Measurements from ENCODE around the gene VPS13C. TPM values are rescaled to one million over a fixed set of nuclear protein-coding genes. Genes with fewer than 3 reads are reported as not detected.
"Not testable (repeated sequence)": the region's sequence is repeated elsewhere in the genome, so short reads cannot be mapped to it uniquely, and the experiment has no call there.

The VPS13C gene
- total RNA-seq, 8 experiments from 2014 or later: 31.2 to 166 (median 63.2) TPM

DNA sequence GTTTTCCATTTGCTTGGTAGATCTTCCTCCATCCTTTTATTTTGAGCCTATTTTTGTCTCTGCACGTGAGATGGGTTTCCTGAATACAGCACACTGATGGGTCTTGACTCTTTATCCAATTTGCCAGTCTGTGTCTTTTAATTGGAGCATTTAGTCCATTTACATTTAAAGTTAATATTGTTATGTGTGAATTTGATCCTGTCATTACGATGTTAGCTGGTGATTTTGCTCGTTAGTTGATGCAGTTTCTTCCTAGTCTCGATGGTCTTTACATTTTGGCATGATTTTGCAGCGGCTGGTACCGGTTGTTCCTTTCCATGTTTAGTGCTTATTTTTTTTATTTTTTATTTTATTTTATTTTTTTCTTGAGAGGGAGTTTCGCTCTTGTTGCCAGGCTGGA is 54.9 kb downstream of the VPS13C start:
- H3K27ac ChIP-seq; in situ Hi-C loops (cut with MboI; ENCODE audit: low pct_unique_long_range_greater_than_20kb in 2 of 9, low sequenced_read_pairs in 9 of 9, unreplicated experiment in 9 of 9); ATAC-seq (replicated peaks in 6 of 8); H3K4me3 ChIP-seq; H3K4me1 ChIP-seq (replicated peaks in 1 of 2): not testable (repeated sequence)
- WGBS, 10 experiments: 86 to 100% (median 100%) methylated on average over 1 to 3 of the region's 7 CpGs; no CpG with 5 or more reads in 4 of the 10 experiments

DNA sequence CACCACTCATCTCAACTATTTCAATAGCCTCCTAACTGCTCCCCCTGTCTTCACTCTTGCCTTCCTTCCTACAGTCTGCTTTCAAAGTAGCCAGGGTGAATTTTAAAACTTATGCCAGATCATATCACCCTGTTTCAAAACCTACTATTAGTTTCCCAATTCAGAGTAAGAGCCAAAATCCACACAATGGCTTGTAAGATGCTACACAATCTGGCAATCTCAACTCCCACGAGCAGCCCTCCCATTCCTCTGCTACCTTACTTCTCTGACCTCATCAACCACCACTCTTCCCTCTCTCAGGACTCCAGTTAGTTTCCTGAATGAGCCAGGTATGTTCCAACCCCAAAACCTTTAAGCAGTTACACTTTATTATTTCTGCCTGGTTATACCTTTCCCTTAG is 62.5 kb downstream of the VPS13C start:
- Histone ChIP-seq H3K27ac (no peak overlapping the region), H3K4me1 (replicated peaks in 1 of 2) (no peaks in the 10 kb centered on the region), H3K4me3 (no peak overlapping the region)
- ATAC-seq (replicated peaks in 6 of 8): no peak
- WGBS, 10 experiments: 60 to 100% (median 100%) methylated on average over 1 of the region's 1 CpG; no CpG with 5 or more reads in 5 of the 10 experiments
- in situ Hi-C loops (cut with MboI; ENCODE audit: low pct_unique_long_range_greater_than_20kb in 2 of 9, low sequenced_read_pairs in 9 of 9, unreplicated experiment in 9 of 9): no loop called here

DNA sequence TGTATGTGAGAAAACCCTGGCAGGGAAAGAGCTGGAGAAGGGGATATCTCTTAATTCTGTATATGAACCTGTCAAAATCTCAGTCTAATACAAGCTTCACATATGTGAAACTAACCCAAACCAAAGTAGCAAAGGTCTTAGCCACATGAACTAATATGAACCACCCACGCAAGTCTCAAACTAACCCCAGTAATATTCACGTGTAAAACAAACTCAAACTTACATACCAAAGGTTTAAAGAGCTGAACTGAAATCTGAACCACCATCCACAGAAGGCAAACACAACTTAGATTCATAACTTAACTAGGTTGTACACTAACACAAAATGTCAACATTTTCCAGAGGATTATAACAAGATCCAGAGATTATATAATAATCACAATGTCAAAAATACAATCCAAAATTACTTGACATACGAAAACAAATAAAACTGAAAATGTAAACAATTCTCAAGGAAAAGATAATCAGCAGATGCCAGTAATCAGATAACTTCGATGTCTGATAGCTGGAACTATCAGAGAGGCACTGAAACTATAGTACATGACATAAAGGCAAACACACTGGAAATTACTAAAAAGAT is 64.1 kb downstream of the VPS13C start:
- Histone ChIP-seq H3K4me3 (no peak overlapping the region), H3K27ac (no peak overlapping the region), H3K4me1 (replicated peaks in 1 of 2) (no peaks in the 10 kb centered on the region)
- 87 to 100% (median 94%) methylated on average over 2 to 4 of the region's 4 CpGs for WGBS, 10 experiments
- ATAC-seq (replicated peaks in 6 of 8): no peak
- in situ Hi-C loops (cut with MboI; ENCODE audit: low pct_unique_long_range_greater_than_20kb in 2 of 9, low sequenced_read_pairs in 9 of 9, unreplicated experiment in 9 of 9): no loop called here

DNA sequence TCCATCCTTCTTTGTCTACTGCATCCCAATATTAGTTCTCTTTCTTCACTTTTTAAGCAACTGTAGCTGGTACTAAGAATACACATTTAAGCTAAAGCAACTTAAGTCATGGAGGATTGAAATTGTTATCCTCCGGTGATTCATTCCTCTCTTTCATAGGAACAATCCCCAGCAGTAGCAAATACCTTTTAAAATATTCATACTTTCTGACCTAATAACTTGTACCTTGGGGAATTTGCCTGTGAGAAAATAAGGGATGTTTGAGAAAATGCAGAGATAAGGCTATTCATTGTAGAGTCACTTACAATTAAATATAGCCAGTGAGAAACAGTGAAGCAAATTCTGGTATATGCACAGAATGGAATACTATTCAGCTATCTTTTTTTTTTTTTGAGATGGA is 66.0 kb downstream of the VPS13C start:
- Histone ChIP-seq H3K4me3 (no peak overlapping the region), H3K4me1 (replicated peaks in 1 of 2) (no peaks in the 10 kb centered on the region), H3K27ac (no peak overlapping the region)
- no peak for ATAC-seq (replicated peaks in 6 of 8)
- 67 to 100% (median 100%) methylated on average over 1 of the region's 1 CpG for WGBS, 10 experiments
- in situ Hi-C loops (cut with MboI; ENCODE audit: low pct_unique_long_range_greater_than_20kb in 2 of 9, low sequenced_read_pairs in 9 of 9, unreplicated experiment in 9 of 9): no loop called here

DNA sequence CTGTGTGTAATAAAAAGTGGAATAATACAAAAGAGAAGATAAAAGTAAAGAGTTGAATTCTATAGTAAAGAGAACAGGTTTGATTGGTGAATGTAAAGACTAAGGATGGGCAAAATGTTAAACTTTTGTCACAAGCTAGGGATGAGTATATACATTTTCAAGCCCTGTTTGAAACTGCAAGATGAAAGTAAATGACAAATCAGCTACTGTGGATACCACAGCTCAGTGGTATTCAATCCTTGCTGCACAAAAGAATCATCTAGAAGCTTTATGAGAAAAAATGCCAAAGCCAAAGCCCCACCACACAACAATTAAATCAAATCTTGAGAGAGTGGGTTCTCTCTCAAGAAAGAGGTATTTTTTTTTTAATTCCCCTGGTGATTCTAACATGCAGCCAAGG is 67.7 kb downstream of the VPS13C start:
- Histone ChIP-seq H3K4me1 (replicated peaks in 1 of 2) (no peaks in the 10 kb centered on the region), H3K27ac (no peak overlapping the region), H3K4me3 (no peak overlapping the region)
- no peak for ATAC-seq (replicated peaks in 6 of 8)
- in situ Hi-C loops (cut with MboI; ENCODE audit: low pct_unique_long_range_greater_than_20kb in 2 of 9, low sequenced_read_pairs in 9 of 9, unreplicated experiment in 9 of 9): no loop called here

DNA sequence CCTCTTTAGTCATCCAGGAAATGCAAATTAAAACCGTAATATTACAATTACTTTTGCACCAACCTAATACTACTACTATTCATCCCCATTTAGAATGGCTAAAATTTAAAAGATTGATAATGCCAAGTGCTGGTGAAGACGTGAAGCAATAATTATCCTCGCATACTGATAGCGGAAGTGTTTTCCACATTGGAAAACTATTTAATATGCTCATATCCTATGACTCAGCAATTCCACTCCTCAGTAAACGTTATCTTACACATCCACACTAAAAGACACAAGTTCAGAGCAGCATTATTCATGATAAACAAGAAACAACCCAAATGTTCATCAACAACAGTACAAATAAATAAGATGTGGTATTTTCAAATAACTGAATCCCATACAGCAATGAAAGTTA is 70.6 kb downstream of the VPS13C start:
- no peak overlapping the region for H3K27ac ChIP-seq
- 0 to 85% (median 58%) methylated on average over 2 to 5 of the region's 5 CpGs for WGBS, 10 experiments
- in situ Hi-C loops (cut with MboI; ENCODE audit: low pct_unique_long_range_greater_than_20kb in 2 of 9, low sequenced_read_pairs in 9 of 9, unreplicated experiment in 9 of 9): no loop called here
- H3K4me3 ChIP-seq: no peak overlapping the region
- no peaks in the 10 kb centered on the region for H3K4me1 ChIP-seq (replicated peaks in 1 of 2)
- ATAC-seq (replicated peaks in 6 of 8): peak in 2 of 8 experiments; percentile 71 to 78

DNA sequence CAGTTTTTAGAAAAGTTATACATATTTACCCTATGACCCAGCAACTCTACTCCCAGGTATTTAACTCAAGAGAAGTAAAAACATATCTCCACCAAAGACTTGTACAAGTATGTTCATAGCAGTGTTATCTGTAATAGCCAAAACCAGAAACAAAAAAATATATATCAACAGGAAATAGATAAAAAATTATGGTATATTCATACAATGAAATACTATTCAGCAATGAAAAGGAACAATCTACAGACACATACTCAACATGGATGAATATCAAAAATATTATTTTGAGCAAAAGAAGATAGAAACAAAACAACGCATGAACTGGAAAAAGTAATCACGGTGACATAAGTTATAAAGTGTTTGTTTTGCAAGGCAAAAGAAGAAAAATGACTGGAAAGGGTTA is 72.4 kb downstream of the VPS13C start:
- no peaks in the 10 kb centered on the region for H3K4me1 ChIP-seq (replicated peaks in 1 of 2)
- in situ Hi-C loops (cut with MboI; ENCODE audit: low pct_unique_long_range_greater_than_20kb in 2 of 9, low sequenced_read_pairs in 9 of 9, unreplicated experiment in 9 of 9): no loop called here
- WGBS, 10 experiments: 89 to 100% (median 98%) methylated on average over 1 to 2 of the region's 2 CpGs
- no peak overlapping the region for H3K27ac ChIP-seq
- no peak overlapping the region for H3K4me3 ChIP-seq
- ATAC-seq (replicated peaks in 6 of 8): no peak

DNA sequence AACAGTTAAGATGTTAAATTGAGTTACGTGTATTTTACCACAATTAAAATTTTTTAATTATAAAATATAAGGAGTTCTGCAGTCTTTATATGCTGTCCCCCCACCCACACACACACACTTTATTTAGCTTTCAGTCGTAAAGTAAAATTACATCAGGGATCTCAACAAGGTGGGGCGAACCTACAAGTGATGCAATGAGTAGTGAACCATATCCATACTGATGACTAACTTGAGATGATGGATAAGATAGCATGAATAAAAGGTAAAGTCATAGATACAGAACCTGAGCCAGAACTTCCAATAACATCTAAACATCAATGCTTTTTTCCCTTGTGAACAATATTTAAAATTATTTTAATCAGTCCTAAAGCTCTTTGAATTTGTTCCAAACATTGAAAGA is 77.2 kb downstream of the VPS13C start:
- H3K4me1 ChIP-seq (replicated peaks in 1 of 2): no peaks in the 10 kb centered on the region
- no peak overlapping the region for H3K4me3 ChIP-seq
- in situ Hi-C loops (cut with MboI; ENCODE audit: low pct_unique_long_range_greater_than_20kb in 2 of 9, low sequenced_read_pairs in 9 of 9, unreplicated experiment in 9 of 9): no loop called here
- ATAC-seq (replicated peaks in 6 of 8): peak in 1 of 8 experiments; percentile 29
- WGBS, 10 experiments: 40 to 100% (median 71%) methylated on average over 1 to 3 of the region's 3 CpGs; no CpG with 5 or more reads in 1 of the 10 experiments
- H3K27ac ChIP-seq: no peak overlapping the region

DNA sequence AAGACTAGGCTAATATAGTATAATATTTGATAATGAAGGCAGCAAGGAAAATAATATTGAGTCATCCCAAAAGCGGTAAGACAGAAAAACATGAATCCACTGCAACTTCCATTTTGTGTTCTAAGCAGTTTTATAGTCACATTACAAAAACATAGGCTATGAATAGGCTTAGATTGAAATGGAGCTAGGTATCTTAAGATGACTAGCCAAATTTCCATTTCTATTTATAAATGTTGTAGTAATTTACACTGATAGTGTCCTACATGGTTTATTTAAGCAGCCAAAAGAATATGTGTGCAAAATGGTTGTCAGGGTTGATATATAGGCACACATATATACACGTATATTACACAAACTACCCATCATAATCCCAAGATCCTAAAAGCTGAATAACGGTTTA is 82.0 kb downstream of the VPS13C start:
- Histone ChIP-seq H3K4me3 (no peak overlapping the region), H3K27ac (no peak overlapping the region), H3K4me1 (replicated peaks in 1 of 2) (no peaks in the 10 kb centered on the region)
- in situ Hi-C loops (cut with MboI; ENCODE audit: low pct_unique_long_range_greater_than_20kb in 2 of 9, low sequenced_read_pairs in 9 of 9, unreplicated experiment in 9 of 9): no loop called here
- WGBS, 10 experiments: 84 to 100% (median 100%) methylated on average over 1 to 3 of the region's 3 CpGs; no CpG with 5 or more reads in 1 of the 10 experiments
- no peak for ATAC-seq (replicated peaks in 6 of 8)

DNA sequence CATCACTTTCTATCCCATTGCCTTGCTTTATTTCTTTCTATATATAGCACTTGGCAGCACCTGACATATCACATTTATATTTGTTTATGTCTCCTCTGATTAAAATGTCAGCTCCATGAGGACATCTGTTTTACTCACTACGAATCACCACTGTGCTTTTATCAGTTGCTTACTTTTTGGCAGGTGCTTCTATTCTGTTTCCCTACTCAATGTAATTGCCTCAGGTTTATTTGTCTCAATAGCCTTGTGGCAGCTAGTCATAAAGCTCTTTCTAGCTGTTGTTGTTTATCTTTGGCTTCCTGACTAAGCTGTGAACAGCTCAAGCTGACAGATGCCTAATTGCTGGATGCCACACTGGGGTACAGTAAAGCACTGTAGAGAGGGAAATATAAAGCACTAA is 85.5 kb downstream of the VPS13C start:
- Histone ChIP-seq H3K4me1 (replicated peaks in 1 of 2) (no peaks in the 10 kb centered on the region), H3K4me3 (no peak overlapping the region), H3K27ac (no peak overlapping the region)
- no peak for ATAC-seq (replicated peaks in 6 of 8)
- in situ Hi-C loops (cut with MboI; ENCODE audit: low pct_unique_long_range_greater_than_20kb in 2 of 9, low sequenced_read_pairs in 9 of 9, unreplicated experiment in 9 of 9): no loop called here
- 31 to 100% (median 89%) methylated on average over 1 of the region's 1 CpG; no CpG with 5 or more reads in 1 of the 10 experiments for WGBS, 10 experiments

DNA sequence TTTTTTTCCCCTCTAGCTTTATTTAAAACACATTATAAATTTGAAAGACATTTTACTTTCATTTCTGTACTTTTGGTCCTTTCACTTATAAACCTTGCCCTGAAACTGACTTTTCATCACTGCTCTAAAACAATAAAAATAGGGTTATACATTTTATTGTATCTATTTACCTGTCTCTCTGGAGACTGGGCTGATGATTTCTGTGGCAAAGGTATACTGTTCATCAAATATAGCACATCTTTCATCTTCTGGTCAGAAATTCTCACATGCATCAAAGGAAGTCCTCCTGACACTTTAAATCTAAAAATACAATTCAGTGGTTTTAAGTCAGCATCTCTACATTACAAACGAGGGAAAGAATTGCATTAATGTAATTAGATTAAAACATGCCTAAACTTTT is 86.1 kb downstream of the VPS13C start:
- no peak overlapping the region for H3K4me3 ChIP-seq
- in situ Hi-C loops (cut with MboI; ENCODE audit: low pct_unique_long_range_greater_than_20kb in 2 of 9, low sequenced_read_pairs in 9 of 9, unreplicated experiment in 9 of 9): no loop called here
- no peak for ATAC-seq (replicated peaks in 6 of 8)
- H3K4me1 ChIP-seq (replicated peaks in 1 of 2): no peaks in the 10 kb centered on the region
- H3K27ac ChIP-seq: no peak overlapping the region
- 0 to 100% (median 82%) methylated on average over 1 of the region's 1 CpG; no CpG with 5 or more reads in 2 of the 10 experiments for WGBS, 10 experiments

DNA sequence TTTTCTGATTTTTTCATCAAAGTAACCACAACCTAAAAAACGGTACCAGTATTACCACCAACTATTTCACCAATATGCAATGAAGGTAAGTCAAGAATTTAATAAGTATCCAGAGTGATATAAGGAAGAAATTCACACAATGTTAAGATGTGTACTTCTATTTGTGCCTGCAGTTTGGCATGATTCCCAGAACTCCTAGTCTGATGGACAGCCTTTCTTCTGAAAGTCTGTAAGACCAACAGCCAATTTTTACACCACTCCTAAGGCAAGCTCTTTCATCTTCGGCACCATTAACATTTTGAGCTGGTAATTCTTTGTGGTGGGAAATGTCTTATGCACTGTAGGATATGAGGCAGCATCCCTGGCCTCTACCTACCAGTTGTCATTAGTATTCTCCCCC is 108.3 kb downstream of the VPS13C start:
- in situ Hi-C loops (cut with MboI; ENCODE audit: low pct_unique_long_range_greater_than_20kb in 2 of 9, low sequenced_read_pairs in 9 of 9, unreplicated experiment in 9 of 9): no loop called here
- WGBS, 10 experiments: 60 to 100% (median 90%) methylated on average over 1 to 2 of the region's 2 CpGs
- no peak for ATAC-seq (replicated peaks in 6 of 8)

DNA sequence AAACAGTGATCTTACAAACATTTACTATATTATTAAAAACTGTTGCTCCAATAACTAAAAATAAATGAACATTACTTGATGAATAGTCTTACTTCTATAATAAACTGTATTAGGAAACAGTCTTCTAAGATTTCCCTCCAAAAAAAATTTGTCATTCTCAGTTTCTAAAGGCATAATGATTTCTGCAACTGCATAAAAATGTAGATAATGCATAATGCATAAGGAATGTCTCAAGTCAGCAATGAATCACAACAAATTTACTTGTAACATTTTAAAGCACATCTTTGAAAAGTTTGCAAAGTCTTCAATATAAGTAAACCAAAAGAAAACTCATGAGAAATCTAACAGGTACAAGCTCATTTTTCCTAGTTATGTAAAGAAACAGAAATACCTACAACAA is 113.5 kb downstream of the VPS13C start:
- Histone ChIP-seq H3K4me1 (replicated peaks in 1 of 2) (no peaks in the 10 kb centered on the region), H3K4me3 (no peak overlapping the region), H3K27ac (no peak overlapping the region)
- in situ Hi-C loops (cut with MboI; ENCODE audit: low pct_unique_long_range_greater_than_20kb in 2 of 9, low sequenced_read_pairs in 9 of 9, unreplicated experiment in 9 of 9): no loop called here
- no peak for ATAC-seq (replicated peaks in 6 of 8)

More for the DNA sequence above, 108.3 kb downstream of the VPS13C start:
- Histone ChIP-seq H3K4me1 (replicated peaks in 1 of 2) (no peaks in the 10 kb centered on the region), H3K4me3 (no peak overlapping the region), H3K27ac (no peak overlapping the region)

DNA sequence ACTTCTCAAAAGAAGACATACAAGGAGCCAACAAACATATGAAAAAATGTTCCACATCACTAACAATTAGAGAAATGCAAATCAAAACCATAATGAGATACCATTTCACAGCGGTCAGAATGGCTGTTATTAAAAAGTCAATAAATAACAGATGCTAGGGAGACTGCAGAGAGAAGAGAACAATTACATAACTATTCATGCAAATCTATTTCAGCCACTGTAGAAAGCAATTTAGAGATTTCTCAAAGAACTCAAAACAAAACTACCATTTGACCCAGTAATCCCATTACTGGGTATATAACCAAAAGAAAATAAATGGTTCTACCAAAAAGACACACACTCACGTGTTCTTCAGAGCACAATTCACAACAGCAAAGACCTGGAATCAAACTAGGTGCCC is 116.3 kb downstream of the VPS13C start:
- ATAC-seq (replicated peaks in 6 of 8): no peak
- Histone ChIP-seq H3K4me3 (no peak overlapping the region), H3K4me1 (replicated peaks in 1 of 2) (no peaks in the 10 kb centered on the region), H3K27ac (no peak overlapping the region)
- in situ Hi-C loops (cut with MboI; ENCODE audit: low pct_unique_long_range_greater_than_20kb in 2 of 9, low sequenced_read_pairs in 9 of 9, unreplicated experiment in 9 of 9): no loop called here
- 20 to 100% (median 79%) methylated on average over 1 to 2 of the region's 2 CpGs for WGBS, 10 experiments
